BE2C (cell line): ENCODE data around the gene TMEM212.
"Not testable (repeated sequence)": the region's sequence is repeated elsewhere in the genome, so short reads cannot be mapped to it uniquely, and the experiment has no call there.

Experiments
- DNase-seq: peaks from one replicate; pipeline ENCODE4 v3.0.0-alpha.2; 2020
- H3K27me3 ChIP-seq: fragments of 250-450 bp; sonication (Bioruptor Pico); 2 replicates; pipeline ENCODE4 v1.5.1; 2020; ENCODE audit warnings: mild to moderate bottlenecking
- H3K36me3 ChIP-seq: fragments of 250-450 bp; sonication (Bioruptor Pico); 2 replicates; pipeline ENCODE4 v1.5.1; 2020; ENCODE audit warnings: mild to moderate bottlenecking
- H3K4me1 ChIP-seq: fragments of 250-450 bp; sonication (Bioruptor Pico); 2 replicates; pipeline ENCODE4 v1.5.1; 2020
- H3K4me3 ChIP-seq: 2 replicates; pipeline ENCODE4 v1.5.1; 2011; ENCODE audit warnings: low read depth, low read length
- H3K9me3 ChIP-seq: fragments of 250-450 bp; sonication (Bioruptor Pico); 2 replicates; pipeline ENCODE4 v1.5.1; 2020
- CTCF ChIP-seq: IDR thresholded peaks from 2 replicates; pipeline ENCODE4 v1.5.1; 2012; ENCODE audit warnings: mild to moderate bottlenecking, low read depth, low read length

The TMEM212 gene

GRCh38 chr3:171813897-171814460, 29.2 kb upstream of the TMEM212 start:
- Histone ChIP-seq H3K36me3 (no peaks in the 10 kb centered on the region), H3K4me1 (peaks cover 3% of the 10 kb centered on the region; the same call in 1 of the 2 replicates), H3K27me3 (peaks cover 7% of the 10 kb centered on the region; the same call in 1 of the 2 replicates), H3K4me3 (no peak overlapping the region), H3K9me3 (no peaks in the 10 kb centered on the region)
- TF ChIP-seq CTCF = no peak
- DNase-seq = no peak

GRCh38 chr3:171814662-171815061, 28.5 kb upstream of the TMEM212 start:
- DNase-seq, H3K27me3 ChIP-seq, H3K4me3 ChIP-seq, H3K4me1 ChIP-seq, H3K9me3 ChIP-seq, H3K36me3 ChIP-seq: not testable (repeated sequence)

- H3K4me1 ChIP-seq = peaks cover 3% of the 10 kb centered on the region; the same call in 1 of the 2 replicates
- H3K36me3 ChIP-seq = no peaks in the 10 kb centered on the region
- TF ChIP-seq CTCF = no peak
Observed at GRCh38 chr3:171815973-171816595, 27.1 kb upstream of the TMEM212 start.

GRCh38 chr3:171817074-171817800, 25.9 kb upstream of the TMEM212 start:
- no peaks in the 10 kb centered on the region for H3K36me3 ChIP-seq
- no peak for DNase-seq
- H3K27me3 ChIP-seq = no peaks in the 10 kb centered on the region
- TF ChIP-seq CTCF = no peak
- no peaks in the 10 kb centered on the region for H3K9me3 ChIP-seq
- H3K4me1 ChIP-seq = no peaks in the 10 kb centered on the region
- no peak overlapping the region for H3K4me3 ChIP-seq

More at GRCh38 chr3:171815973-171816595, 27.1 kb upstream of the TMEM212 start:
- no peak for DNase-seq
- no peak overlapping the region for H3K4me3 ChIP-seq
- H3K27me3 ChIP-seq = no peaks in the 10 kb centered on the region
- H3K9me3 ChIP-seq = no peaks in the 10 kb centered on the region

GRCh38 chr3:171821044-171821443, 22.1 kb upstream of the TMEM212 start:
- H3K9me3 ChIP-seq = no peaks in the 10 kb centered on the region
- H3K36me3 ChIP-seq = no peaks in the 10 kb centered on the region
- DNase-seq = no peak
- TF ChIP-seq CTCF = no peak
- no peaks in the 10 kb centered on the region for H3K27me3 ChIP-seq
- no peak overlapping the region for H3K4me3 ChIP-seq
- no peaks in the 10 kb centered on the region for H3K4me1 ChIP-seq

- no peak for TF ChIP-seq CTCF
Observed at GRCh38 chr3:171821778-171822358, 21.3 kb upstream of the TMEM212 start.

More at GRCh38 chr3:171821778-171822358, 21.3 kb upstream of the TMEM212 start:
- H3K4me1 ChIP-seq = no peaks in the 10 kb centered on the region
- no peaks in the 10 kb centered on the region for H3K9me3 ChIP-seq
- no peak for DNase-seq
- H3K4me3 ChIP-seq = no peak overlapping the region
- H3K36me3 ChIP-seq = no peaks in the 10 kb centered on the region
- no peaks in the 10 kb centered on the region for H3K27me3 ChIP-seq
